GM12878 (cell line): ENCODE measurements around the gene TBX4. TPM values are rescaled to one million over a fixed set of nuclear protein-coding genes. Genes with fewer than 3 reads are reported as not detected.

Source experiments
- FOXK2 ChIP-seq: fragments of 450-650 bp; IDR thresholded peaks from 2 replicates; pipeline ENCODE4 v1.6.1; 2017; ENCODE audit warnings: mild to moderate bottlenecking, moderate library complexity
- GATAD2B ChIP-seq: fragments of 450-650 bp; conservative IDR thresholded peaks from 2 replicates; pipeline ENCODE4 v1.6.1; 2017; ENCODE audit warnings: low read depth, mild to moderate bottlenecking, moderate library complexity
- HCFC1 ChIP-seq: fragments of 150-350 bp; IDR thresholded peaks from 2 replicates; pipeline ENCODE4 v1.6.1; 2014; ENCODE audit warnings: low read length
- JUNB ChIP-seq: IDR thresholded peaks from 2 replicates; pipeline ENCODE4 v1.6.1; 2016; ENCODE audit warnings: antibody characterized with exemption, mild to moderate bottlenecking
- JUND ChIP-seq: IDR thresholded peaks from 2 replicates; pipeline ENCODE4 v1.6.1; 2012; ENCODE audit warnings: low read depth, mild to moderate bottlenecking, low read length, improper control_type of control experiment, moderate library complexity
- LARP7 ChIP-seq: fragments of 450-650 bp; IDR thresholded peaks from 2 replicates; pipeline ENCODE4 v1.6.1; 2017; ENCODE audit warnings: mild to moderate bottlenecking
- MXI1 ChIP-seq: fragments of 150-350 bp; IDR thresholded peaks from 2 replicates; pipeline ENCODE4 v1.6.1; 2011; ENCODE audit warnings: low read depth, mild to moderate bottlenecking, inconsistent platforms, low read length, improper control_type of control experiment
- MYC ChIP-seq: IDR thresholded peaks from 2 replicates; pipeline ENCODE4 v1.6.1; 2011; ENCODE audit warnings: mild to moderate bottlenecking, low read length, moderate library complexity, inconsistent platforms; ENCODE audit not compliant: insufficient read depth, insufficient replicate concordance, insufficient read length, severe bottlenecking
- NKRF ChIP-seq: fragments of 450-650 bp; conservative IDR thresholded peaks from 2 replicates; pipeline ENCODE4 v1.6.1; 2017; ENCODE audit warnings: mild to moderate bottlenecking, moderate library complexity
- RAD51 ChIP-seq: fragments of 450-650 bp; IDR thresholded peaks from 2 replicates; pipeline ENCODE4 v1.6.1; 2016; ENCODE audit warnings: moderate library complexity, mild to moderate bottlenecking, inconsistent platforms
- RBBP5 ChIP-seq: fragments of 200-600 bp; sonication (generic); conservative IDR thresholded peaks from 2 replicates; pipeline ENCODE4 v1.6.1; 2016
- RELB ChIP-seq: fragments of 450-650 bp; IDR thresholded peaks from 2 replicates; pipeline ENCODE4 v1.6.1; 2017; ENCODE audit warnings: low read depth, mild to moderate bottlenecking, moderate library complexity
- SIX5 ChIP-seq: IDR thresholded peaks from 2 replicates; pipeline ENCODE4 v1.6.1; 2011; ENCODE audit warnings: mild to moderate bottlenecking, low read depth, low read length, moderate library complexity; ENCODE audit not compliant: severe bottlenecking
- ZBTB40 ChIP-seq: fragments of 450-650 bp; IDR thresholded peaks from 2 replicates; pipeline ENCODE4 v1.6.1; 2016; ENCODE audit warnings: mild to moderate bottlenecking, moderate library complexity, borderline replicate concordance
- polyA plus RNA-seq, 11 experiments: library from polyadenylated mRNA; depleted of rRNA in 4 of 11; unstranded in 6 of 11; stranded (reverse) in 5 of 11; fragments of >200 nt; fragmentation: Nextera tagmentation in 4 of 11; fragmentation: Illumina TruSeq in 1 of 11; extraction: Ambion mirVana in 4 of 11; extraction: Trizol in 1 of 11; gene quantifications; 1 replicate in 1 of 11; 2 replicates in 10 of 11; pipeline versions ENCODE4 v1.2.1 to v1.2.3, GENCODE V29; 2011 to 2016; ENCODE audit warnings: inconsistent platforms in 2 of 11, missing spikeins in 2 of 11, low read depth in 1 of 11
- total RNA-seq, 4 experiments: library from RNA; depleted of rRNA in 3 of 4; stranded (reverse); fragments of >200 nt in 3 of 4; fragmentation: Illumina TruSeq in 1 of 4; extraction: Trizol in 1 of 4; gene quantifications; 2 replicates each; pipeline versions ENCODE4 v1.2.1 to v1.2.3, GENCODE V29; 2013 to 2021

Gene TBX4
- total and polyA plus RNA-seq, 10 of the 15 experiments (the other 5 are each of a cell fraction or from before 2014, with no cell fraction given), result 0.01 TPM; not detected in 9

- TF ChIP-seq ZBTB40, result no peak
- no peak for TF ChIP-seq LARP7
- no peak for TF ChIP-seq HCFC1
- no peak for TF ChIP-seq FOXK2
- TF ChIP-seq JUNB, result peak; percentile 62
- TF ChIP-seq JUND, result no peak
- no peak for TF ChIP-seq NKRF
- no peak for TF ChIP-seq RAD51
- no peak for TF ChIP-seq RBBP5
- no peak for TF ChIP-seq MXI1
- TF ChIP-seq SIX5, result no peak
- TF ChIP-seq MYC, result no peak
- TF ChIP-seq GATAD2B, result no peak
- TF ChIP-seq RELB, result no peak
Observed at GRCh38 chr17:61440697-61441096, 11.5 kb upstream of the TBX4 start (continued).
